Kidney tubule cell (primary cell): Measurements from ENCODE around the gene CUL2.
"Not testable (repeated sequence)": the region's sequence is repeated elsewhere in the genome, so short reads cannot be mapped to it uniquely, and the experiment has no call there.

Experiments
- DNase-seq: peaks from one replicate; pipeline ENCODE4 v3.0.0-alpha.2; 2018; ENCODE audit warnings: low spot score

Gene CUL2

GRCh38 chr10:34979938-34980337, 110.2 kb downstream of the CUL2 start:
- no peak for DNase-seq

GRCh38 chr10:34978080-34978479, 112.1 kb downstream of the CUL2 start:
- peak; percentile 22 for DNase-seq

DNA sequence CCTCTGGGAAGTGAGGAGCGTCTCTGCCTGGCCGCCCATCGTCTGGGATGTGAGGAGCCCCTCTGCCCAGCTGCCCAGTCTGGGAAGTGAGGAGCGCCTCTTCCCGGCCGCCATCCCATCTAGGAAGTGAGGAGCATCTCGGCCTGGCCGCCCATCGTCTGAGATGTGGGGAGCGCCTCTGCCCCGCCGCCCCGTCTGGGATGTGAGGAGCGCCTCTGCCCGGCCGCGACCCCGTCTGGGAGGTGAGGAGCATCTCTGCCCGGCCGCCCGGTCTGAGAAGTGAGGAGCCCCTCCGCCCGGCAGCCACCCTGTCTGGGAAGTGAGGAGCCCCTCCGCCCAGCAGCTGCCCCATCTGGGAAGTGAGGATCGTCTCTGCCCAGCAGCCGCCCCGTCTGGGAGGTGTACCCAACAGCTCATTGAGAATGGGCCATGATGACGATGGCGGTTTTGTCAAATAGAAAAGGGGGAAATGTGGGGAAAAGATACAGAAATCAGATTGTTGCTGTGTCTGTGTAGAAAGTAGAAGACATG, 113.7 kb downstream of the CUL2 start:
- not testable (repeated sequence) for DNase-seq

DNA sequence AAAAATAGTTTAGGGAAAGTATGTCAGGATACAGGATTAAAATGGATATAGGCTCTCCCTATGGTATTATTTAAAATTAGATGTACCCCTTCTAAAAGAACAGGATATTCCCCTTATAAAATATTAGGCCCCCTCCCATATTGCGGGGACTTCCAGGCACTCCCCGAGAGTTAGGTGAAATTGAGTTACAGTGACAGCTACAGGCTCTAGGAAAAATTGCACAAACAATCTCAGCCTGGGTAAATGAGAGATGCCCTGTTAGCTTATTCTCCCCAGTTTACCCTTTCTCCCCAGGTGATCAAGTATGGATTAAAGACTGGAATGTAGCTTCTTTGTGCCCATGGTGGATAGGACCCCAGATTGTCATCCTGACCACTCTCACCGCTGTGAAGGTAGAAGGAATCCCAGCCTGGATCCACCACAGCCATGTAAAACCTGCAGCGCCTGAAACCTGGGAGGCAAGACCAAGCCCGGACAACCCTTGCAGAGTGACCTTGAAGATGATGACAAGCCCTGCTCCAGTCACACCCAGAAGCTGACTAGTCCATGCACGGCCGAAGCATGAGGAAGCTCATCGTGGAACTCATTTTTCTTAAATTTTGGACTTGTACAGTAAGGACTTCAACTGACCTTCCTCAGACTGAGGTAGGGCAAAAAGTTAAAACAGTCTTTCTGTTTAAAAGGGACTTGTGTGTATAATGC, 115.6 kb downstream of the CUL2 start:
- DNase-seq = not testable (repeated sequence)

DNA sequence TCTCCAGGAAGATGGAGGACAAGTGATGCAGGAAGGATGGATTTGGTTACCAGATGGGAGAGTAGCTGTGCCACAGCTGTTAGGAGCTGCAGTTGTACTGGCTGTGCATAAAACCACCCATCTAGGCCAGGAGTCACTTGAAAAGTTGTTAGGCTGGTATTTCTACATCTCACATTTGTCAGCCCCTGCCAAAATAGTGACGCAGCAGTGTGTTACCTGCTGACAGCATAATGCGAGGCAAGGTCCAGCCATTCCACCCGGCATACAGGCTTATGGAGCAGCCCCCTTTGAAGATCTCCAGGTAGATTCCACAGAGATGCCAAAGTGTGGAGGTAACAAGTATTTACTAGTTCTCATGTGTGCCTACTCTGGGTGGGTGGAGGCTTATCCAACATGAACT, 116.4 kb downstream of the CUL2 start:
- DNase-seq = peak; percentile 17

- DNase-seq = not testable (repeated sequence)
Measured at GRCh38 chr10:34973121-34973520, 117.0 kb downstream of the CUL2 start.

GRCh38 chr10:34972591-34972990, 117.5 kb downstream of the CUL2 start:
- not testable (repeated sequence) for DNase-seq

GRCh38 chr10:34971606-34972334, 118.4 kb downstream of the CUL2 start:
- DNase-seq = not testable (repeated sequence)

DNA sequence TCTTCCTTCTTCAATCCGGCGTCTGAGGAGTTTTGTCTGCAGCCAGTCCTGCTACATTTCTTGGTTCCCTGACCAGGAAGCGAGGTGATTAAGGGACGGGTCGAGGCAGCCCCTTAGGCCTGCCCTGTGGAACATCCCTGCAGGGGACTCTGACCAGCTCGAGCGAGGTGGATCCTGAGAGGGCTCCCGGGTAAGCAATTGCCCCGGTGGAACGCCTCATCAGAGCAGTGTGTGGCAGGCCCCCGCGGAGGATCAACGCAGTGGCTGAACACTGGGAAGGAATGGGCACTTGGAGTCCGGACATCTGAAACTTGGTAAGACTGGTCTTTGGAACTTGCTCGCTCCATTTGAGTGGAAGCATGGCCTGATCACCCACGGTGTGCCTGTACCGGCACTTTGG, 121.0 kb downstream of the CUL2 start:
- no peak for DNase-seq

DNA sequence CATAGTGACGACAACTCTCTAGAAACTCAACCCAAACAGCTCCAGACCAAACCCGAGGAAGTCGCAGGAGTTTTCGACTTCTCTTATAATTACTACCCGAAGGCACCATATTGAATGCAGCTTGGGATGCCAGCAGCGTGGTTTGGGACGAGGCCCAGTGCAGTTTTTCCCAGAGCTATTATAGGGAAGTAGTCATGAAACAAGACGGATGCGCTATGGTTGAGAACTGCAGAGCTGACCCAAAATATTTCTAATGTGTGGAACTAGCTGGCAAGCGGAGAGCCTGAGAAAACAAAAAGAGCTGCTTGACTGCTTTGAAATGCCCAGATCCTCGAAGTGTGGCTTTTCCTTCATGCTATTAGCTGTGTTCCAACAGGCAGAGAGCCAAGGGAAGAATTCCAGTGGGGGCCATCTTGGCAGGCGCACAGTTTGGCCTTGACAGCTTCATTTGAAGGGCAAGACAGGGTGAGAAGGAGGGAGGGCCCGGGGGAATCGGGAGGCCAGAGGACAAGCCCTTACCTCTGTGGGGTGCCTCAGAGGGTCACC, 122.7 kb downstream of the CUL2 start:
- DNase-seq = no peak

DNA sequence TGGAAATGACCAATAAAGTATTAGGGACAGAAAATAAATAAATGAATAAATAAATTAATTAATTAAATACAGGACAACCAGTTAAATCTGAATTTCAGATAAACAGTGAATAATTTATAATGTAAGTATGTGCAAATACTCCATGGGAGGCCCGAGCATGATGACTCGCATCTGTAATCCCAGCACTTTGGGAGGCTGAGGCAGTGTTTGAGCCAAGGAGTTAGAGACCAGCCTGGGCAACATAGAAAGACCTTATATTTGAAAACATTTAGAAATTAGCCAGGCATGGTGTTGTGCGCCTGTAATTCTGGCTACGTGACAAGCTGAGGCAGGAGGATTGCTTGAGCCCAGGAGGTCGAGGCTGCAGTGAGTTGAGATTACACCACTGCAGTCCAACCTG, 123.7 kb downstream of the CUL2 start:
- no peak for DNase-seq

GRCh38 chr10:34966040-34966439, 124.1 kb downstream of the CUL2 start:
- peak; percentile 40 for DNase-seq

DNA sequence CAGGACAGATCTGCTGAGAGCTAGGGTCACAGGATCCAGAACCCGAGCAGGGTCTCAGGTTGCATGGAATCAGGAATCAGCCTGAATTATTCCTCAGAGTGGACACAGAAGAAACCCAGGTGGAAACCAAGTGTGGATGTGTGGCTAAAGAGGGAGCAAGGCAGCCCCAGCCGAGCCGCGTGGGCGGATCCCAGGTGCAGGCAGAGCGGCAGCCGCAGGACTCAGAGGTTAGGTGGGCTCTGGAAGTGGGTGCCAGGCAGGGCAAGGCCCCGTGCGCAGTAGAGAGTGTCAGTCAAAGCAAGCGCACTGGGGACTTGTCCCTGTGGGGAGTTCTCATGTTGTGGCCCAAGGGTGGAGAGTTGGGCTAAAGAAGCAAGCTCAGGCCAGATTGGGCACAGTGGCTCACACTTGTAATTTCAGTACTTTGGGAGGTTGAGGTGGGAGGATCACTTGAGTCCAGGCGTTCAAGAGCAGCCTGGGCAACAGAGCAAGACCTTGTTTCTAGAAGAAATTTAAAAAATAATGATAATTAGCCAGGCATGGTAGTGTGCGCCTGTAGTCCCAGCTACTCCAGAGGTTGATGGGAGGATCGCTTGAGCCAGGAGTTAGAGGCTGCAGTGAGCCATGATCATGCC, 125.9 kb downstream of the CUL2 start:
- no peak for DNase-seq

- DNase-seq = peak; percentile 17
Measured at GRCh38 chr10:34962866-34963265, 127.3 kb downstream of the CUL2 start.

GRCh38 chr10:34960983-34961382, 129.2 kb downstream of the CUL2 start:
- peak; percentile 22 for DNase-seq

DNA sequence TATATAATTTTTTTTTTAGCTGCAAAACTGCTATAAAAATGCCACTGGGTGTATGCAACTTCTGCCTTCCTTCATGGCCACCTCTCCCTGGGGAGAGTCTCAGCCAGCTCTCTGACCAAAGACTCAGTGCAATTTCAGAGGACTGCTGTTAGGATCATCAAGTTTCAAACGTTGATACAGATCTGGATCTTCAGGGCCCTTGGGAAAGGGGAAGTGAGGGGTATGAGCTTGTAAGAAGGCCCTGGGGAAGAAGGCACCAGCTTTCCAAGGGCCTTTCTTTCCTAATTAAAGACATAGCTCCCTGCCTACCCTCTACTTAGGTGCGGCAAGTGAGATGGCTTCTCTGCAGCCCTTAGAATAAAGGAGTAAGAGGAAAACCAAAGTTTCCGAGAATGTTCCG, 130.4 kb downstream of the CUL2 start:
- DNase-seq = no peak

DNA sequence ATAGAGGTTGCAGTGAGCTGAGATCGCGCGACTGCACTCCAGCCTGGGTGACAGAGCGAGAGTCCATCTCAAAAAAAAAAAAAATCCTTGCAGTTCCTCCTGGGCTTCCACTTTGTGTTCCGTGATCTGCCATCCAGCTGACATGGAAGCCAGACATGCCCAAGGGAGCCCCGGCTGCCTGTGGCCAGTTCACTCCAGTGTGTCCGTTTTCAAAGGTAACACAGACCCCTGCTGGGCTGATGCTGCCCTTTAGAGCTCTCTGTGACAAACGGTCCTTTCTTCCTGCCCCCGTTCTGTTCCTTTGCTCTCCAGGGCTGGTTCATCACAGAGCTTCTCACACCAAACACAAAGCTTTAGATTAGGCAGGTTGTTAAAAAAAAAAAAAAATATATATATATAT, 130.8 kb downstream of the CUL2 start:
- DNase-seq = no peak
